Umbilical cord (tissue), 2 donors: Measurements from ENCODE around the gene GPR45. TPM values are rescaled to one million over a fixed set of nuclear protein-coding genes. Genes with fewer than 3 reads are reported as not detected.

Source experiments
- DNase-seq: peaks from one replicate; pipeline ENCODE4 v3.0.0-alpha.2; 2015; ENCODE audit warnings: low spot score
- total RNA-seq: library from RNA; depleted of rRNA; stranded (reverse); fragments of >200 nt; gene quantifications from one replicate; pipeline ENCODE4 v1.2.3, GENCODE V29; 2014; ENCODE audit warnings: low replicate concordance; ENCODE audit not compliant: insufficient read depth

GPR45 gene
- total RNA-seq, 1 donor from 2014 or later: not detected

GRCh38 chr2:105254531-105255210 lies 13.1 kb downstream of the GPR45 start:
- no peak for DNase-seq

- DNase-seq: no peak
Measured at GRCh38 chr2:105255979-105256378, 14.4 kb downstream of the GPR45 start.

DNA sequence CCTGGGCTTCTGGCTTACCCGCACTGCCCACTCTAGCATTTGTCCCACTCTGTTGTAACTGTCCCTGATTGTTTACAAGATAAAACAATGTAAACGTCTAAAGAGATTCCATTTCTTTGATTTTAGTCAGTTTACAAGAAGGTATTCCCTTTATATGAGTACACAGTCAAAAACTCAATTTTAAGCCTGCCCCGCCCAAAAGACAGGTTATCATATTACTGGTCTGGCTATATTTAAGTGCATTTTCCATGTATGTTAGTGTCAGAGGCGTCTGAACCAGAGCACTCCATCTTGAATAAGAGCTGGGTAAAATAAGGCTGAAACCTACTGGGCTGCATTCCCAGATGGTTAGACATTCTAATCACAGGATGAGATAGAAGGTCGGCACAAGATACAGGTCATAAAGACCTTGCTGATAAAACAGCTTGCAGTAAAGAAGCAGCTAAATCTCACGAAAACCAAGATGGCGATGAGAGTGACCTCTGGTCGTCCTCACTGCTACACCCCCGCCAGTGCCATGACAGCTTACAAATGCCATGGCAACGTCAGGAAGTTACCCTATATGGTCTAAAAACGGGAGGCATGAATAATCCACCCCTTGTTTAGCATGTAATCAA lies 15.0 kb downstream of the GPR45 start:
- DNase-seq: peak; percentile 92

DNA sequence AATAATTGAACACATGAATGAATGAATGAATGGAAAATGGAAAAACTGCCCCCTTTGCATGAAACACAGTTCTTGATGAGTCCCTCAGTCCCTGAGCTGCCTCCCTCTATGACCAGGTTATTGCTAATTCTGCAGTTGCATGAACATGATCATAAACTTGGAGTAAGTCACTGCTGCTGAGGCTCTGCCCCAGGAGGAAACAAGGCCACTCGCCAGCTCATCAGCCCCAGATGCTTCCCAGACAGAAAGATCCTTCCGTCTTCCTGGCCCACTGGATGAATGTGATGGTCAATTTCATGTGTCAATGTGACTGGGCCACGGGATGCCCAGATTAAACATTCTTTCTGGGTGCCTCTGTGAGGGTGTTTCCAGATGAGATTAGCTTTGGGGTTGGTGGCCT lies 16.4 kb downstream of the GPR45 start:
- DNase-seq: no peak

DNA sequence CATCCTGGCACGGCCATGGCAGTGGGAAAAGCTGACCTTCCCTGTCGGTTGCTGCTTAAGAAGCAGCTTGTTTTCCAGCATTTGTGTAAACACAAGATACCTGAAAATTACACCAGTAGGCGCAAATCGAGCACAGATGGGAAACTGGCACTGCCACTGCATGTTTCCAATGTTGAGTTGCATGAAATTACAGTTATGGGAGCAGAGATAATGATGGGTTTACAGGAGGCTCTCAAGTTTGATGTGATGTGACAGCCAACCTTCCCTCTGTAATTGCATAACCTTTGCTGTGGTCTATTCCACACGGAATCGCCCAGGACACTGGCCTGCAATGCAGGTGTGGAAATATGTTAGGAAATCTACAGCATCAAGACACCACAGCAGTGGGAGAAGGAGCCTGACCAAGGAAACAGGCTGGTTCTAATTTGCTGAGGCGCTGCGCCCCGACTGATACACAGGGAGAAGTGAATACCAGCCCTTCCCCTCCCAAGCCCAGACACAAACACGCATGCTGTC lies 17.4 kb downstream of the GPR45 start:
- no peak for DNase-seq

DNA sequence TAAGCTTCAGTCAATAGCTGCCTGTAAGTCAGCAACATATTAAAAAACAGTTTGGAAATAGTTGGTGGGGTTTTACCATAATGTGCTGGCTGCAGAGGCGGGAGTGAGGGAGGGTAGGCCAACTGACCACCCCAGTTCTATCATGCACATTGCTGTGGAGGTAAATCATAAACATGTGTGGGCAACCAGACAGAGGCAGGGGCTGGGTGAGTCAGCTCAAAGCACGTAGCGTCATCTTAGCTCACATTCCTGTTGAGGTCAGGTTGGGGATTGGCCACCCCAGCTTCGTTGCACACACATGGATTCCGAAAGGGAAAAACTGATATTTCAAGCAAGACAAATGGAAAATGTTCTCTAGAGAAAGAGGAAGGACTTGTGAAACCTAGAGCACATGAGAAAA lies 19.5 kb downstream of the GPR45 start:
- DNase-seq: peak; percentile 71

DNA sequence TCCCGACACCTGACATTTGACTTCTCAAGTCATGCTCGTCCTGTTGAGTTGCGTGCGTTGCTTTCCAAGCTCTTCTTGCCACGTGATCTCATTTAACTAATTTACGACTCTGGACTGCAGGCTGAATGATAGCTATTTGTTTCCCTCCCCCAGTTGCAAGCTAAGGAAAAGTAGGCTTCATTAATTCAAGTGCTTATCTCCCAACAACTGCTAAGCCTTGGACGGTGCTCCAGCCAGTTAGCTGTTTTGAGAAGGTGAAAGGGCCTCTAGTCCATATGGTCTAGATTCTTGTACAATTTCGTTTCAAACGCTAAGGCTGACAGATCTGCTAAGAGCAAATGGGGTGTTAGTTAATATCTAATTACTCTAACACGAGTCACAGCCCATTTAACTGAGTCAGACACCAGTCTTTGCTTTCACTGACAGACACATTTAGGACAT lies 21.1 kb downstream of the GPR45 start:
- no peak for DNase-seq

- DNase-seq: no peak
Measured at GRCh38 chr2:105269426-105269825, 27.9 kb downstream of the GPR45 start.

- no peak for DNase-seq
Measured at GRCh38 chr2:105271393-105272045, 30.0 kb downstream of the GPR45 start.

DNA sequence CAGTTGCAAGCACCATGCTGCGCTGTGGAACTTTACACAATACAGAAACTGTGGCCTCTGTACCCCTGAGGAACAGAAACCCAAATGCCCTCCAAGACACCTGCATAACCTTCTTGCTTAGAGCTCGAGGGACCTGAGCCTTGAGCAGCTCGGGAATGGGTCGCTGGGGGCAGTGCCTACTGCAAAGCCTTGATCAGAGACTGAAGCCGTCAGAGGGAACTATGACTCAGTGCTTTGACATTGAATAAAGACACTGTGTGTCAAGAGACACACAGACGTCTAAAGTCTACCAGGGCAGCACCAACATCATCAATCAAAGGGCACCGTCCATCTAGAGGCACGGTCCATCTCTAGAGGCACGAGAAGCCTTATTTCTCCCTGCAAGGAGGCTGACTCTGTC lies 30.6 kb downstream of the GPR45 start:
- DNase-seq: no peak

DNA sequence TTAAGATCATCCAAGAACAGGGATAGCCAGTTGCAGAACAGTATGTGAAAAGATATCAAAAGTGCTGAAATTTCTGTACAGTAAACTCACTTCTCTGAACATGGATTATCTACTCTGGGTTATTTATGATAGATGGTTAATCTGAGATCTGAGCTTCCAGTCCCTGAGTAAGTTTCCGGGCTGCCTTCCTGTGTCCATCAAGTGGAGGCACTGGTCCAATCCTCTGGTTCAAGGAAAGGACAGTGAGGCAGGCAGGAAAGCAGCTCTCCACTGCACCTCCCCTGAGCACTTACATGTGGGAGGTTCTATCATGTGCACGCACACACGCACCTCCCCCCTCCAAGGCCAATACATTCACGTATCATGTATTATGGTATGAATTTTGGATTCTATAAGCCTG lies 32.5 kb downstream of the GPR45 start:
- DNase-seq: peak; percentile 74

DNA sequence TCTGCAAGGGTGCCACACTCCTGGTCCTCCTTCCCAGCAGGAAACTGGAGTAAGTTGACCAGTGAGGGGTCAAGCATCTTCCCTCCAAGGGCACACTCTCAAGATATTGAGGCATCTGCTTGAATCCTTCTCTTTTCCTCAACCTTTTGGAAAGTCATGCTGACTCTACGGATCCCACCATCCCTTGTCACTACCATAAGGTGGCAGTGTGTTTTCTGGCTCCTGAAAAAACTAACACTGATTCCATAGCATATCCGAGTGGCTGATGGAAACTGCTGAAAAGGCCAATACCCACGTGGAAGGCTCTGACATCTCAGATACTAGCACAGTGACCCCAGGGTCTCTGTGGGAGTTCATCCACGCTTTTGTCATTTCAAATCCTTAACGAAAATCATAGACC lies 37.1 kb downstream of the GPR45 start:
- no peak for DNase-seq

GRCh38 chr2:105279126-105279525 lies 37.6 kb downstream of the GPR45 start:
- no peak for DNase-seq

DNA sequence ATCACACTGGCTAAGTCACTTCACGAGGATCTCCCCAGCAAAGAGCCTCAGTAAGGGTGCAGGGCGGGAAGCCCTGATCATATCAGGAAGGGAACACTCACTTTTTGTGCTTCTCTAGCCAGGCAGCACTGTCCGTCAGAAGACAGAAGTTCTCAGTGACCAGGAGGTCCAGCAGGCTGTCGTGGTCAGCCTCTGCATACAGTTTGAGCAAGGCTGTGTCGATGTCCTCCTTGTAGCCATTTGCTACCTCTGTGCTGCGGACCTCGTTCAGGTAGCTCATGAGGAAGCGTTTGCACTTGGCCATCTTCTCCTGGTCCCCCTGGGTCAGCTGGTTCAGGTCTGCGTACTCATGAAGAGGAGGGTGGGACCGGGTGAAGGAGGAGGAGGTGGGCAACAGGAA lies 38.7 kb downstream of the GPR45 start:
- no peak for DNase-seq

- no peak for DNase-seq
Measured at GRCh38 chr2:105283532-105283931, 42.0 kb downstream of the GPR45 start.

- DNase-seq: no peak
Measured at GRCh38 chr2:105287692-105288091, 46.1 kb downstream of the GPR45 start.

DNA sequence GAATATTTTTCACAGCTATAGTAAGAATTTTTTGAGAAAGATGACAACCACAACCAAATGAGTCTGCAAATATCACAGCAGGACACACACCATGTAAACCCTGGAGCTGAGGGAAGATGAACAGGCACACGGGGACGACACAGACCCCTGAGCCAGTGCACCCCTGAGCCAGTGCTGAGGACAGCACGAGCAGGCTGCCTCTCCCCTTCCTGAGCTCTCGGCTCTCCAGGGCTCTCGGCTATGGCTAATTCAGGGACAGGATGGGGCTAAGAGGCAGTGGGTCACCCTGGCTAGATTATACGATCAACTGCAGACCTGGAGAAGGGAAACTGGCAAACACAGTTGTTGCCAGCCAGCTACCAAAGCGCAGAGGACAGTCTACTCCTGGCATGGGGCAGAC lies 46.6 kb downstream of the GPR45 start:
- no peak for DNase-seq

- no peak for DNase-seq
Measured at GRCh38 chr2:105290981-105291660, 49.6 kb downstream of the GPR45 start.

DNA sequence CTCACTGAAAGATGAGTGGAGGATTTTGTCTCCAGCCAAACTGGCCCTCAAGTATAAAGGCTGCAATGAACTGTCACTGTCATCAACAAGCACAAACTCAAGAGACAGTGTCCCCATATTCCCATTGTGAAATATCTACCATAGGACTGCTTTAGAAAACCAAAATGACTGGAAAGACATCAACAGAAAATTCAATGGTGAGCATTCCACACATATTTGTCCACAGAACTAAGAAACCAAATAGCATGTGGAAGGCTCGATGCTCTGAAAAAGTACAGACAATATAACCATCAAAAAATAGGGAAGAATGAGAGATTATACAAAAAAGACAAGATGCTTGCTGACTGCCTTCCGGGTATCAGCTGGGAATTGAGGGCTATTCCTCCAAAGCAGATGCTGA lies 50.4 kb downstream of the GPR45 start:
- no peak for DNase-seq
